Measurements from ENCODE around the gene LCA5.
"Not testable (repeated sequence)": the region's sequence is repeated elsewhere in the genome, so short reads cannot be mapped to it uniquely, and the experiment has no call there.

Gene LCA5

GRCh38 chr6:79536954-79537747, at the start of gene LCA5:
TSS of gene LCA5 (minus strand) at chr6:79537430. CDS start at chr6:79518894, 18,536 bp downstream.
- peak; percentile 96 for DNase-seq (ENCODE audit: low spot score)

- DNase-seq (ENCODE audit: low spot score) = peak; percentile 46
Measured at GRCh38 chr6:79586548-79586947, 49.3 kb upstream of the LCA5 start.

- DNase-seq (ENCODE audit: low spot score) = no peak
Measured at GRCh38 chr6:79584332-79584731, 47.1 kb upstream of the LCA5 start.

GRCh38 chr6:79577926-79578325, 40.7 kb upstream of the LCA5 start:
- DNase-seq (ENCODE audit: low spot score) = not testable (repeated sequence)

GRCh38 chr6:79574630-79575225, 37.5 kb upstream of the LCA5 start:
- DNase-seq (ENCODE audit: low spot score) = peak; percentile 10

- DNase-seq (ENCODE audit: low spot score) = no peak
Measured at GRCh38 chr6:79574174-79574573, 36.9 kb upstream of the LCA5 start.

GRCh38 chr6:79571030-79571367, 33.8 kb upstream of the LCA5 start:
- DNase-seq (ENCODE audit: low spot score) = peak; percentile 7

- DNase-seq (ENCODE audit: low spot score) = peak; percentile 47
Measured at GRCh38 chr6:79570129-79571029, 33.1 kb upstream of the LCA5 start.

- DNase-seq (ENCODE audit: low spot score) = no peak
Measured at GRCh38 chr6:79568996-79569395, 31.8 kb upstream of the LCA5 start.

GRCh38 chr6:79564636-79565035, 27.4 kb upstream of the LCA5 start:
- no peak for DNase-seq (ENCODE audit: low spot score)

- no peak for DNase-seq (ENCODE audit: low spot score)
Measured at GRCh38 chr6:79559706-79560105, 22.5 kb upstream of the LCA5 start.

- DNase-seq (ENCODE audit: low spot score) = no peak
Measured at GRCh38 chr6:79557673-79558467, 20.6 kb upstream of the LCA5 start.

- DNase-seq (ENCODE audit: low spot score) = no peak
Measured at GRCh38 chr6:79554305-79554704, 17.1 kb upstream of the LCA5 start.

- DNase-seq (ENCODE audit: low spot score) = no peak
Measured at GRCh38 chr6:79551401-79551800, 14.2 kb upstream of the LCA5 start.

- DNase-seq (ENCODE audit: low spot score) = no peak
Measured at GRCh38 chr6:79548304-79548703, 11.1 kb upstream of the LCA5 start.

- no peak for DNase-seq (ENCODE audit: low spot score)
Measured at GRCh38 chr6:79546186-79546585, 9.0 kb upstream of the LCA5 start.

GRCh38 chr6:79544939-79545450, 7.8 kb upstream of the LCA5 start:
- peak; percentile 31 for DNase-seq (ENCODE audit: low spot score)

GRCh38 chr6:79544299-79544927, 7.2 kb upstream of the LCA5 start:
- DNase-seq (ENCODE audit: low spot score) = no peak

- DNase-seq (ENCODE audit: low spot score) = no peak
Measured at GRCh38 chr6:79543886-79544285, 6.7 kb upstream of the LCA5 start.

- DNase-seq (ENCODE audit: low spot score) = no peak
Measured at GRCh38 chr6:79543411-79543810, 6.2 kb upstream of the LCA5 start.

Measured in GM03348 (cell line).